ENCODE data around the gene FAH.
A peak's percentile ranks its signal among the peaks of the same experiment; 100 is the strongest.
"Not testable (repeated sequence)": the region's sequence is repeated elsewhere in the genome, so short reads cannot be mapped to it uniquely, and the experiment has no call there.

Gene FAH

GRCh38 chr15:80152896-80153876 lies at the start of gene FAH:
Gene FAH, plus strand, starts transcription at chr15:80152999. Its CDS starts 56 bp downstream, at chr15:80153055.
- peak; percentile 70 for DNase-seq

- no peak for DNase-seq
These were observed 47.6 kb upstream of the FAH start for GRCh38 chr15:80105193-80105592.

DNA sequence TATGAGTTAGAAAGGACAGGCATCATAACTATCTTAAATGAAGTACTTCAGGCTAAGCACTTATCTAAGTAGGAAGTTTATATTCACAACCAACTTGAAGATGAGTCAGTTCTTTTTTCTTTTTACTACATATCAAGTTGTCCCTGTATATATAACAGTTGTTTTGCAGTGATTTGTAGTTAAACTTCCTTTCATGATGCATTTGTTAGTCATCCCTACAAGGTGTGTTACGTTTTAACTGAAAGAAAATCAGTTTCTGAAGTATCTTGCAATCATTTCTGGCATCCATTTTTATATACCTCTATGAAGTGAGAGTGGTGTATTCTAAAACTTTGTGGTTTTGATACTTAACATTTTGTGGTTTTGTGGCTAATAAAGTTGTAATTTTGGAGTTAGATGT lies 47.2 kb upstream of the FAH start:
- DNase-seq = no peak

DNA sequence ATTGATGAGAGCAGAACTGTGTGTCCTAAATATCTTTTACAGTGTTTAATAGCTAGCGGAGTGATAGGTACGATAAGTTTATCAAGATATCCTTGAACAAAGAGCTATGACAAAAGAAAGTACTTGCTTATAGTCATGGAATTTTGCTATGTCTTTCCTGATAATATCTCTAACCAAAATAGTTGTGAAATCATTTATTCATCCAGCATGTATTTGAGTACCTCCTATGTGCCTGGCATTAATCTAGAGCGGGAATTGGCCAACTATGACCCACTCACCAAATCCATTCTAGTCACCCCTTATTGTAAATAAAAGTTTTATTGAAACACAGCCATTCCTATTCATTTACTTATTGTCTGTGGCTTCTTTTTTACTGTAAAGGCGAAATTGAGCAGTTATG lies 46.7 kb upstream of the FAH start:
- DNase-seq = no peak

DNA sequence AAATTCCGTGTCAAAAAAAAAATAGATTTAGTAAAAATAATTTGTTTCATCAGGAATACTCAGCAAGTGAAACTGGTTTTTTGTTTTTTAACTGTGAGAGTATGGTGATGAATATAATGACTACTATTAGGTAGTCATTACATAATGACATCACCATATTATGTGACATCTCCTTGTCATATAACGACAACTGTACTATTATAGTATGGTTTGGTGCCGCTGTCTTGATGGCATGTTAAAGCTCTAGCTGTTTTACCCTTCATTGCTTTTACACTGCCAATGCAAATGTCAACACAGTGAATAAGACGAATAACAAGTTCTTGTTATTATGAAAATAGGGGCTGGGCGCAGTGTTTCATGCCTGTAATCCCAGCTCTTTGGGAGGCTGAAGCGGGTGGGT lies 45.6 kb upstream of the FAH start:
- DNase-seq = no peak

- no peak for DNase-seq
These were observed 45.0 kb upstream of the FAH start for GRCh38 chr15:80107774-80108173.

GRCh38 chr15:80109388-80109787 lies 43.4 kb upstream of the FAH start:
- no peak for DNase-seq

- no peak for DNase-seq
These were observed 41.9 kb upstream of the FAH start for GRCh38 chr15:80110920-80111319.

DNA sequence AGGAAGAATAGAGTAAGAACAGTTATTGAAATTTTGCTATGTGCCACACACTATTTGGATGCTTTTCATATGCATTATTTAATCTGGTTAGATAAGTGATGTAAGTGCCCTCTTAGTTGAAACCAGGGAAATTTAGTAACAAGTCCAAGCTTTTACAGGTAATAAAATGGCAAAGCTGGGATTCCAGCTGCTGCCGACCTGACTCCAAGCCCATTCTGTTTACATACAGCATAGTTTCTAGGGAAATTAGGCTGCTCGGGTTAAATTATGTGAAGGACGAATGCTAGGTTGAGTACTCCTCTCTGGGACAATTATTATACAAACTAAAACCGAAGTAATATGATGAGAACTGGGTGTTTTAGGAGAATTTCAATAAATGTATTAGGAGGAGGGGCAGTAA lies 38.7 kb upstream of the FAH start:
- no peak for DNase-seq

DNA sequence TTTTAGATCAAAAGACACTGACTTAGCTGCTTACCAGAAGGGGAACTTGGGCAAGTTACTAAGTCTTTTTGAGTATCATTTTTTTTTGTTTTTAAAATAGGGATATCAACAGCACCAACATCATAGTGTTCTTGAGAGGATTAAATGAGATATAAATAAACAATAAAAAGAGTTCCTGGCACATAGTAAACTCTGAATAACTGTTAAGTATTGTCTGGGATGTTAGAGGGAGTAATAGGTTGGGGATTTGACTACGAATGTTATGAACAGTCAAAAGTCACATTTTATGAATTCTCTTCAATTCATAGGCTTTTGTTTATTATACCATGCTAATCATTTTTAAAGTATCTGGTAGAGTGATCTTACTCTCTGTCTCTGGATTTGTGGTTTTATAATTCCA lies 37.8 kb upstream of the FAH start:
- DNase-seq = no peak

DNA sequence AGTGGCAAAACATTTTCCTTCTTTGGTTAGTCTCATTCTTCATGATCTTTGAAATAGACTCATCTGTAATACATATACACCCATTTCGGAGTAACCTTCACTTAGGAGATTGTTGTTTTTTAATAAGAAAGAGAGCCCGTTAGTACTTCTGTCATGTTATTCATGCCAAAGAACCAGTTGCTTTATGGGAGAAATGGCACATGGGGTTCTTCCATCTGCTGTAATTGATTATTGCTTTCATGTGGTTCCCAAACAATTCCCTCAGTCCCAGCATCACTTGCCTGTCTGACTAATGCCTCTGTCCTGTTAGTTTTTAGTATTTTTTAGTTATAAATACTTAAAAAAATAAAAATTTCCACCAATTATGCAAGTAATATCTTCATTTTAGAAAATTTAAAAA lies 33.8 kb upstream of the FAH start:
- no peak for DNase-seq

DNA sequence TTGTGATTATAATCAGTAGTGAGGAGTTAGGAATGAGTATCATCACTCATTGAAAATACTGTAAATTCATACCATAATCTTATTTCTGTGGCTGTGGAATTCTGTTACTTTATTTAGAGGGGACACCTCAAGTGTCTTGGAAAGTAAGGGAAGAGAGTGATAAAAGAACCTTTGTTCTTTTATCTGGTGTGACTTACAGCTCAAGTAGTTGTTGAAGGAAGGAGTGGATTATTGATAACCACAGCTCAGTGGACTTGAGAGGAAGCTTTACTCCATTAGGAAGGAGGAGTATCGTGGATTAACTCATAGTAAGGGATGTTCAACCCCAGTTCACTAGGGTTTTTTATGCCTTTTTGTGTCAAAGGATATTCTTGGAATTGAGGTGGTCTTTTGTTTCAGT lies 32.2 kb upstream of the FAH start:
- DNase-seq = no peak

GRCh38 chr15:80121546-80121945 lies 31.3 kb upstream of the FAH start:
- no peak for DNase-seq

- no peak for DNase-seq
These were observed 29.8 kb upstream of the FAH start for GRCh38 chr15:80123034-80123433.

- not testable (repeated sequence) for DNase-seq
These were observed 25.5 kb upstream of the FAH start for GRCh38 chr15:80127253-80127652.

DNA sequence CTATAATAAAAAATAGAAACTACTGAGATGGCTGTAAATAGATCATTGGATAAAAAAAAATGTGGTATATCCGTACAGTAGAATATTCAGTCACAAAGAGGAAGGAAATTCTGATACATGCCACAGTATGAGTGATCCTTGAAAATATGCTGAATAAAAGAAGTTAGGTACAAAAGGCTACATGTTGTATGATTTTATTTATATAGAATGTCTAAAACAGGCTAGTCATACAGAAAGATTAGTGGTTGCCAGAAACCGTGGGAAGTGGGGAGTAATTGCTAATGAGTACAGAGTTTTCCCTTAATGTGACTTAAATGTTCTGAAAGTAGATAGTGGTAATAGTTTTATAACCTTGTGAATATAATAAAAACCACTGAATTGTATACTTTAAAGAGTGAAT lies 24.9 kb upstream of the FAH start:
- DNase-seq = no peak

DNA sequence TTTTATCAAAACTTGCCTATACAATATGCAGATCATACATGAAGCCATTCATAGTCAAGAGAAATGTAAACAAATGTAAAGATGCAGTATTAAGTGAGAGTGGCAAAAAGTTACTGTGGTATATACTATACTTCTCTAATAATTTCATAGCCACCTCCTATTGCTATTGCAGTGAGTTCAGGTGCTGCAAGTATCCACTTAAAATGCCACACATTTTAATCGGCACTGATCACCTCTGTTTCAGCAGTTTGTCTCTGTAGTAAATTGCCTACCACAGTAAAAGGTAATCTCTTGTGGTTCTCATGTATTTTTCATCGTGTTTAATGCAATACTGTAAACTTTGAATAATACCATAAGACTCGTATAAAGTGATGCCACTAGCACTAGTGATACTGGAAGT lies 20.4 kb upstream of the FAH start:
- DNase-seq = no peak

- DNase-seq = no peak
These were observed 15.9 kb upstream of the FAH start for GRCh38 chr15:80136854-80137253.

- no peak for DNase-seq
These were observed 13.8 kb upstream of the FAH start for GRCh38 chr15:80138961-80139360.

- no peak for DNase-seq
These were observed 11.9 kb upstream of the FAH start for GRCh38 chr15:80140909-80141308.

- DNase-seq = no peak
These were observed 10.7 kb upstream of the FAH start for GRCh38 chr15:80141916-80142598.

GRCh38 chr15:80142646-80143045 lies 10.2 kb upstream of the FAH start:
- DNase-seq = no peak

- DNase-seq = no peak
These were observed 1.7 kb upstream of the FAH start for GRCh38 chr15:80151148-80151547.

DNA sequence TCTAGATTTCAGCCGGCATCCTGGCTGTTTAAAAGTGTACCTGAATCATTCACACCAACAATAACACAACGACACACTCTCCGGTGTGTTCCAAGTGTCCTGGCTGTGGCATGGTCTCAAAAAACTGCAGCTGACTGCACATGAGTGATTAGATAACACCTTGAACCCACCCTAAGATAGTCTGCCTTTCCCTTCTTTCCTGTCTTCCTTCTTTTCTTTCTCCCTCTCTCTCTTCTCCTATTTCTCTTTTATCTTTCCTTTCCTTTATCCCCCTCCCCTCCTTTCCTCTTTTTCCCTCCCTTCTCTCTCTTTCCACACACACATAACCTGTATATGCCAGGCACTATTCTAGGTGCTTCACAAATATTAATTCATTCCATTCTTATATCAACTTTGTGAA lies 1.2 kb upstream of the FAH start:
- no peak for DNase-seq
